Right lobe of liver (tissue), 6 donors: ENCODE data around the gene P2RY1. TPM values are rescaled to one million over a fixed set of nuclear protein-coding genes. Genes with fewer than 3 reads are reported as not detected.

Source experiments
- ATAC-seq, 4 donors: fragments of 200-7000 bp; cut with Tn5 transposase; one replicate each; pipeline ENCODE4 v1.9.1; 2020; ENCODE audit warnings: mild to moderate bottlenecking in 4 of 4, moderate library complexity in 4 of 4
- DNase-seq, 3 donors: peaks; one replicate each; pipeline ENCODE4 v3.0.0-alpha.2; 2020
- H3K27ac ChIP-seq, 3 donors: fragments of 200-600 bp; one replicate each; pipeline ENCODE4 v1.8.0; 2022
- H3K27me3 ChIP-seq, 2 donors: fragments of 200-600 bp; one replicate each; pipeline ENCODE4 v1.8.0; 2022
- H3K36me3 ChIP-seq, 4 donors: fragments of 200-600 bp; sonication (generic) in 1 of 4; one replicate each; pipeline versions ENCODE4 v1.5.1 to v1.8.0; 2017 to 2022; ENCODE audit warnings: control low read depth in 1 of 4
- H3K4me1 ChIP-seq, 4 donors: fragments of 200-600 bp; sonication (generic) in 1 of 4; one replicate each; pipeline versions ENCODE4 v1.5.1 to v1.8.0; 2017 to 2022; ENCODE audit warnings: control low read depth in 1 of 4
- H3K4me3 ChIP-seq, 3 donors: fragments of 200-600 bp; one replicate each; pipeline ENCODE4 v1.8.0; 2022
- H3K9me3 ChIP-seq, 4 donors: fragments of 200-600 bp; sonication (generic) in 1 of 4; one replicate each; pipeline versions ENCODE4 v1.5.1 to v1.8.0; 2017 to 2022; ENCODE audit warnings: control low read depth in 1 of 4
- CTCF ChIP-seq, 4 donors: fragments of 200-600 bp in 3 of 4; fragments of 450-650 bp in 1 of 4; IDR thresholded peaks; one replicate each; pipeline versions ENCODE4 v1.5.1 to v1.8.0; 2016 to 2022; ENCODE audit warnings: antibody characterized with exemption in 4 of 4, mild to moderate bottlenecking in 2 of 4
- POLR2A ChIP-seq: fragments of 450-650 bp; IDR thresholded peaks from one replicate; pipeline ENCODE4 v1.6.1; 2017; ENCODE audit warnings: antibody characterized with exemption, mild to moderate bottlenecking
- WGBS: methylation state at CpG from one replicate; pipeline ENCODE4 v1.1.6; 2018; ENCODE audit warnings: low coverage, low lambda C conversion rate; ENCODE audit not compliant: insufficient coverage; ENCODE audit errors: missing lambda C conversion rate; 5-methylcytosine and 5-hydroxymethylcytosine counted together
- intact Hi-C, 2 donors: fragments of 100-400 bp; cut with DNase I; formaldehyde crosslinking; loops; one replicate each; pipeline versions ENCODE4 v1.11.2 to v1.14.1; 2022
- total RNA-seq, 6 experiments: library from RNA; depleted of rRNA in 2 of 6; stranded (reverse); fragments of >200 nt in 2 of 6; fragmentation: NEBNext Ultra II Directional in 3 of 6; extraction: Animal tissue kit (Norgen Biotek cat#: 25700) in 3 of 6; gene quantifications; one replicate each; pipeline versions ENCODE4 v1.1.0 to v1.2.4, GENCODE V29; 2016 to 2023
- donor health status: DM: no; HTN: yes; CAD: no.
- donor health status: DM: no; HTN: no; CAD: no.
- donor health status: DM: no; HTN: no; CAD: no.
- donor health status: DM: no; HTN: yes; CAD: no.
- donor health status: DM: no; HTN: yes; CAD: no.

Gene P2RY1
- total RNA-seq, 6 experiments from 2014 or later: 0.84 to 1.7 (median 1.3) TPM

DNA sequence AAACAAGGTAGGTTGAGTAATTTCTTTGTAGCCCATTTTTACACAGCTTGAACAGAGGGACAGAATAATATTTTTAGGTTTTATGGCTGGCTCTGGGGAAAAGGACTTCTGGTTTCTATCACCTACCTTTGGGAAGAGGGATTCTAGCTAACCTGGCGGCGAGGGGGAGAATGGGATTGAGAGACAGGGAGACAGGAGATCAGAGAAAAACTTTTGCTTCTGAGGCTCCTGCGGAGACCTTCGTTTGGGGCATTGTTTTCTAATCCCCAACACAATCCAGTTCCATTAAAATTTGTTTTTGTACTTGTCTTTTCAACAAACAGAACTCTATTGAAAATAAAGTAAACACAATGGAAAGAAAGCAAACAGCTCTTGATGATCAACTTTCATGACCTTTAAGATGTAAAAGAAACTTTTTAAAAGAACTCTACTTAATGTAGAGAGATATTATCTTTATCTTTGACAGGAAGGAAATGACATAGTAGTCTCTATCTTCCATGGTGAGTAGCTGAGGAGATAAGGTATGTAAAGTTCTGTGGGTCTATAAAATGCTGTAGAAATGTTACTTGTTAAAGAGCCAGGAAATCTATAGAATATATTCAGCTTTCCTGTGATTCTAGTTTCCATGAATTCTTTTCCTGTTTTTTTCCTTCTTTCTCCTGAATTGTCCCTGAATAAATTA, 37.0 kb upstream of the P2RY1 start:
- Histone ChIP-seq H3K27ac (no peak overlapping the region), H3K4me1 (no peaks in the 10 kb centered on the region), H3K27me3 (no peaks in the 10 kb centered on the region), H3K9me3 (no peaks in the 10 kb centered on the region), H3K4me3 (no peak overlapping the region), H3K36me3 (no peaks in the 10 kb centered on the region)
- no peak for TF ChIP-seq CTCF (IDR thresholded peaks at IDR 0.05)
- intact Hi-C loops: no loop called here
- WGBS: 50% methylated on average over 4 of the region's 4 CpGs
- DNase-seq (no peak), ATAC-seq (no peak)

GRCh38 chr3:152811974-152812760, 22.8 kb upstream of the P2RY1 start:
- H3K4me1 ChIP-seq: no peaks in the 10 kb centered on the region
- DNase-seq (no peak), ATAC-seq (no peak)
- H3K27me3 ChIP-seq: no peaks in the 10 kb centered on the region
- intact Hi-C loops: no loop called here
- no peak for TF ChIP-seq CTCF (IDR thresholded peaks at IDR 0.05)
- TF ChIP-seq POLR2A: no peak
- H3K27ac ChIP-seq: no peak overlapping the region
- H3K36me3 ChIP-seq: no peaks in the 10 kb centered on the region
- no peak overlapping the region for H3K4me3 ChIP-seq
- 8% methylated on average over 1 of the region's 1 CpG for WGBS
- no peaks in the 10 kb centered on the region for H3K9me3 ChIP-seq

DNA sequence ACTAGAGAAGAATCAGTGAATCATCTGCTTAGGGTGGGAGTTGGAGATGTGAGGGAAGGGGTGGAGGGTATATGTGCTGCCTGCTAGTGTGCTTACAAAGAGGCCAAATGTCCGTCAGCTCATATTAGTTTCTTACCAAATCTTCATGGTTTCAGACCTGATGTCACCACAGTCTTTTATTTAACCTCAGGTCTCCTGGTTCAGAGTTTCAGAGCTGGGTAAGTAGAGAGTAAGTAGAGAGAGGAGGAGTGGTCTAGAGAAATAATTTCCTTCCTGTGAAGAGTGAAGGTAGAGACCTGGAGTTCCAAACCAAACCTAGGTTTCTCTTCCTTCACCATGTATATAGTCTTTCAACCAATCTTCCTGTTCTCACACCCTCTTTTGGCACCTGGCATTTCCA, 17.5 kb upstream of the P2RY1 start:
- DNase-seq (no peak), ATAC-seq (no peak)
- intact Hi-C loops: no loop called here
- Histone ChIP-seq H3K4me3 (no peak overlapping the region), H3K36me3 (no peaks in the 10 kb centered on the region), H3K27me3 (no peaks in the 10 kb centered on the region), H3K27ac (no peak overlapping the region), H3K4me1 (no peaks in the 10 kb centered on the region), H3K9me3 (no peaks in the 10 kb centered on the region)
- TF ChIP-seq POLR2A: no peak
- no peak for TF ChIP-seq CTCF (IDR thresholded peaks at IDR 0.05)
- 67% methylated on average over 1 of the region's 1 CpG for WGBS

DNA sequence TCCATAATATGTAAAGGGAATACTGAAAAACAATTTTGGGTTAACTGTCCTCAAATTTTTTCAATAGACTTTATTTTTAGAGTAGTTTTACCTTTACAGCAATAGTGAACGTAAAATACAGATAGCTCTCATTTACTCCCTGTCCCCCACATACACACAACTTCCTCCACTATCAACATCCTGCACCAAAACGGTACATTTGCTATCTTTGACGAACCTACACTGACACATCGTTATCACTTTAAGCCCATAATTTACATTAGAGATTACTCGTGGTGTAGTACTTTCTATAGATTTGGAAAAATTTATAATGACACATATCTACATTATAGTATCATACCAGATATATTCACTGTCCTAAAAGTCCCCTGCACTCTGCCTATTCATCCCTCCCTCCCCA, 16.9 kb upstream of the P2RY1 start:
- Histone ChIP-seq H3K4me3 (no peak overlapping the region), H3K27me3 (no peaks in the 10 kb centered on the region), H3K36me3 (no peaks in the 10 kb centered on the region), H3K27ac (no peak overlapping the region), H3K9me3 (no peaks in the 10 kb centered on the region), H3K4me1 (no peaks in the 10 kb centered on the region)
- TF ChIP-seq POLR2A (no peak), CTCF (IDR thresholded peaks at IDR 0.05) (no peak)
- ATAC-seq (no peak), DNase-seq (no peak)
- 40% methylated on average over 5 of the region's 5 CpGs for WGBS
- intact Hi-C loops: no loop called here
